Progenitor cell of endocrine pancreas (in vitro differentiated cells): ENCODE measurements around the gene WFDC2. TPM values are rescaled to one million over a fixed set of nuclear protein-coding genes. Genes with fewer than 3 reads are reported as not detected.

Experiments used
- DNase-seq: peaks from one replicate; pipeline ENCODE4 v3.0.0; 2021; ENCODE audit warnings: low spot score; ENCODE audit not compliant: unreplicated experiment
- H3K27ac Mint-ChIP-seq: 2 replicates; pipeline ENCODE4 v1.8.0; 2021; ENCODE audit warnings: mild to moderate bottlenecking, moderate library complexity, mixed read lengths
- H3K27me3 Mint-ChIP-seq: 2 replicates; pipeline ENCODE4 v1.8.0; 2021; ENCODE audit warnings: mixed read lengths
- H3K36me3 Mint-ChIP-seq: 2 replicates; pipeline ENCODE4 v1.8.0; 2022; ENCODE audit warnings: mixed read lengths; ENCODE audit not compliant: insufficient read depth
- H3K4me1 Mint-ChIP-seq: 2 replicates; pipeline ENCODE4 v1.8.0; 2021; ENCODE audit warnings: low read depth, mixed read lengths
- H3K4me3 Mint-ChIP-seq: 2 replicates; pipeline ENCODE4 v1.8.0; 2021; ENCODE audit warnings: low read depth, mild to moderate bottlenecking, moderate library complexity, mixed read lengths
- H3K9me3 Mint-ChIP-seq: 2 replicates; pipeline ENCODE4 v1.8.0; 2021; ENCODE audit warnings: low read depth, mixed read lengths
- CTCF ChIP-seq: fragments of 200-600 bp; sonication (generic); IDR thresholded peaks from one replicate; pipeline ENCODE4 v1.5.0; 2021; ENCODE audit warnings: antibody characterized with exemption, mild to moderate bottlenecking; ENCODE audit not compliant: unreplicated experiment
- total RNA-seq: library from RNA; stranded (reverse); gene quantifications from 2 replicates; pipeline ENCODE4 v1.2.1, GENCODE V29; 2021

WFDC2 gene
- total RNA-seq, 1 donor from 2014 or later, result 161 TPM

GRCh38 chr20:45500022-45500421 is 30.5 kb downstream of the WFDC2 start:
- DNase-seq, result no peak
- peaks cover 26% of the 10 kb centered on the region for H3K27me3 Mint-ChIP-seq
- no peaks in the 10 kb centered on the region for H3K4me1 Mint-ChIP-seq
- H3K9me3 Mint-ChIP-seq, result no peaks in the 10 kb centered on the region
- H3K36me3 Mint-ChIP-seq, result no peaks in the 10 kb centered on the region
- H3K27ac Mint-ChIP-seq, result no peak overlapping the region
- H3K4me3 Mint-ChIP-seq, result no peak overlapping the region
- no peak for TF ChIP-seq CTCF

- Mint-ChIP-seq H3K9me3 (no peaks in the 10 kb centered on the region), H3K27ac (no peak overlapping the region), H3K27me3 (peaks cover 24% of the 10 kb centered on the region), H3K4me1 (no peaks in the 10 kb centered on the region), H3K36me3 (no peaks in the 10 kb centered on the region), H3K4me3 (no peak overlapping the region)
- no peak for DNase-seq
- no peak for TF ChIP-seq CTCF
Observed at GRCh38 chr20:45501600-45501999, 32.0 kb downstream of the WFDC2 start.

- no peaks in the 10 kb centered on the region for H3K36me3 Mint-ChIP-seq
- no peak overlapping the region for H3K4me3 Mint-ChIP-seq
- DNase-seq, result no peak
- no peaks in the 10 kb centered on the region for H3K9me3 Mint-ChIP-seq
- no peak for TF ChIP-seq CTCF
- peaks cover 28% of the 10 kb centered on the region for H3K27me3 Mint-ChIP-seq
- H3K4me1 Mint-ChIP-seq, result no peaks in the 10 kb centered on the region
- no peak overlapping the region for H3K27ac Mint-ChIP-seq
Observed at GRCh38 chr20:45502561-45502960, 33.0 kb downstream of the WFDC2 start.

- Mint-ChIP-seq H3K4me1 (no peaks in the 10 kb centered on the region), H3K4me3 (no peak overlapping the region), H3K27me3 (peaks cover 29% of the 10 kb centered on the region)
Observed at GRCh38 chr20:45503403-45503802, 33.9 kb downstream of the WFDC2 start.

GRCh38 chr20:45506398-45506797 is 36.8 kb downstream of the WFDC2 start:
- no peaks in the 10 kb centered on the region for H3K36me3 Mint-ChIP-seq
- no peak for TF ChIP-seq CTCF
- peaks cover 44% of the 10 kb centered on the region for H3K27me3 Mint-ChIP-seq
- no peak for DNase-seq
- H3K4me1 Mint-ChIP-seq, result no peaks in the 10 kb centered on the region
- no peak overlapping the region for H3K4me3 Mint-ChIP-seq
- no peaks in the 10 kb centered on the region for H3K9me3 Mint-ChIP-seq
- H3K27ac Mint-ChIP-seq, result no peak overlapping the region

More at GRCh38 chr20:45503403-45503802, 33.9 kb downstream of the WFDC2 start:
- no peaks in the 10 kb centered on the region for H3K36me3 Mint-ChIP-seq
- no peak for DNase-seq
- H3K9me3 Mint-ChIP-seq, result no peaks in the 10 kb centered on the region
- no peak overlapping the region for H3K27ac Mint-ChIP-seq
- TF ChIP-seq CTCF, result no peak
